HCT116 (cell line): Measurements from ENCODE around the gene CD58. TPM values are rescaled to one million over a fixed set of nuclear protein-coding genes. Genes with fewer than 3 reads are reported as not detected.
A peak's percentile ranks its signal among the peaks of the same experiment; 100 is the strongest.

Source experiments
- ATAC-seq: fragments of 200-7000 bp; cut with Tn5 transposase; 2 replicates; pipeline ENCODE4 v1.9.1; 2020; ENCODE audit warnings: mild to moderate bottlenecking, moderate library complexity
- BruUV-seq: library from RNA; stranded (reverse); fragments of 400-500 nt; replicated peaks from 2 replicates; lab custom pipeline; 2021; lab: Mats Ljungman, UMichigan
- CTCF ChIA-PET: fragments of 300-600 bp; sonication (Branson Sonifier 250); formaldehyde crosslinking; loops from one replicate; lab custom pipeline; 2021; ENCODE audit warnings: antibody characterized with exemption; lab: Charles Lee
- POLR2A ChIA-PET: fragments of 300-600, 350-600 bp; sonication (Branson Sonifier 250); formaldehyde crosslinking; loops from one replicate; lab custom pipeline; 2021; ENCODE audit warnings: antibody characterized with exemption; lab: Charles Lee
- RAD21 ChIA-PET, 2 experiments: fragments of 300-600 bp; sonication (Branson Sonifier 250); formaldehyde crosslinking; loops; one replicate each; lab custom pipeline; 2023; ENCODE audit warnings: low total read pairs in 2 of 2; ENCODE audit not compliant: uncharacterized antibody in 2 of 2, unreplicated experiment in 2 of 2, low non-redundant PET in 1 of 2; lab: Charles Lee
- DNase-seq: peaks from one replicate; pipeline ENCODE4 v3.0.0-alpha.2; 2010; ENCODE audit warnings: low read depth, low spot score
- H2AFZ ChIP-seq: fragments of 200-600 bp; shearing (Covaris generic), sonication (generic); 2 replicates; pipeline ENCODE4 v1.6.1; 2017; ENCODE audit warnings: low read depth, mixed run types, mixed read lengths, antibody characterized with exemption, low read length; ENCODE audit not compliant: poor library complexity, severe bottlenecking
- H3K27ac ChIP-seq: 2 replicates; pipeline ENCODE4 v1.5.1; 2012; ENCODE audit warnings: low read depth, low read length
- H3K27me3 ChIP-seq: fragments of 200-600 bp; sonication (generic); 2 replicates; pipeline ENCODE4 v1.6.1; 2016; ENCODE audit warnings: mixed run types, low read length, mixed read lengths; ENCODE audit not compliant: insufficient read depth
- H3K36me3 ChIP-seq, 2 experiments: fragments of 200-500 bp in 1 of 2; fragments of 200-600 bp in 1 of 2; sonication (Bioruptor generic) in 1 of 2; sonication (generic) in 1 of 2; 2 replicates each; pipeline versions ENCODE4 v1.5.1 to v1.6.1; 2014 to 2016; ENCODE audit warnings: low read length in 2 of 2, inconsistent platforms in 1 of 2, mixed read lengths in 1 of 2, mixed run types in 1 of 2; ENCODE audit not compliant: insufficient read depth in 2 of 2, control insufficient read depth in 1 of 2
- H3K4me1 ChIP-seq, 2 experiments: fragments of 200-600 bp in 1 of 2; sonication (generic) in 1 of 2; 2 replicates each; pipeline versions ENCODE4 v1.5.1 to v1.6.1; 2012 to 2017; ENCODE audit warnings: low read length in 2 of 2, inconsistent platforms in 1 of 2, mild to moderate bottlenecking in 1 of 2, mixed read lengths in 1 of 2, mixed run types in 1 of 2, moderate library complexity in 1 of 2; ENCODE audit not compliant: insufficient read depth in 2 of 2, control insufficient read depth in 1 of 2
- H3K4me2 ChIP-seq: fragments of 200-600 bp; sonication (generic); 2 replicates; pipeline ENCODE4 v1.6.1; 2017; ENCODE audit warnings: mixed run types, low read length, mixed read lengths
- H3K4me3 ChIP-seq, 2 experiments: fragments of 200-600 bp in 1 of 2; sonication (generic) in 1 of 2; replicated peaks in 1 of 2; 2 replicates each; pipeline ENCODE4 v1.5.1; 2011 to 2016; ENCODE audit warnings: low read length in 2 of 2, control low read depth in 1 of 2, low read depth in 1 of 2, mild to moderate bottlenecking in 1 of 2, mixed read lengths in 1 of 2, mixed run types in 1 of 2
- H3K79me2 ChIP-seq: fragments of 200-600 bp; sonication (generic); 2 replicates; pipeline ENCODE4 v1.6.1; 2017; ENCODE audit warnings: mild to moderate bottlenecking, mixed run types, low read length, moderate library complexity, mixed read lengths; ENCODE audit not compliant: insufficient read depth
- H3K9ac ChIP-seq: fragments of 200-600 bp; sonication (generic); 2 replicates; pipeline ENCODE4 v1.6.1; 2016; ENCODE audit warnings: low read length, mixed read lengths
- H3K9me2 ChIP-seq: fragments of 200-600 bp; sonication (generic), shearing (Covaris generic); 2 replicates; pipeline ENCODE4 v1.6.1; 2017; ENCODE audit warnings: mixed run types, mild to moderate bottlenecking, moderate library complexity; ENCODE audit not compliant: insufficient read depth
- H3K9me3 ChIP-seq, 2 experiments: fragments of 200-500 bp in 1 of 2; fragments of 200-600 bp in 1 of 2; sonication (Bioruptor generic) in 1 of 2; sonication (generic) in 1 of 2; 2 replicates each; pipeline ENCODE4 v1.6.1; 2014 to 2017; ENCODE audit warnings: low read length in 2 of 2, mixed read lengths in 2 of 2, inconsistent platforms in 1 of 2, low read depth in 1 of 2, mild to moderate bottlenecking in 1 of 2, mixed run types in 1 of 2, moderate library complexity in 1 of 2; ENCODE audit not compliant: control insufficient read depth in 1 of 2, insufficient read depth in 1 of 2
- H4K20me1 ChIP-seq: fragments of 200-600 bp; sonication (generic), shearing (Covaris generic); 2 replicates; pipeline ENCODE4 v1.6.1; 2017; ENCODE audit warnings: mixed run types, mild to moderate bottlenecking, moderate library complexity; ENCODE audit not compliant: insufficient read depth
- CBX3 ChIP-seq: IDR thresholded peaks from 2 replicates; pipeline ENCODE4 v1.6.1; 2012; ENCODE audit warnings: low read depth
- EGR1 ChIP-seq: IDR thresholded peaks from 2 replicates; pipeline ENCODE4 v1.6.1; 2012; ENCODE audit warnings: low read depth
- ELF1 ChIP-seq: IDR thresholded peaks from 2 replicates; pipeline ENCODE4 v1.6.1; 2012; ENCODE audit warnings: low read depth, borderline replicate concordance
- EZH2 ChIP-seq: fragments of 200-600 bp; sonication (generic); IDR thresholded peaks from 2 replicates; pipeline ENCODE4 v1.6.1; 2017; ENCODE audit warnings: antibody characterized with exemption, mixed run types
- EZH2phosphoT487 ChIP-seq: fragments of 200-600 bp; IDR thresholded peaks from 2 replicates; pipeline ENCODE4 v1.6.1; 2018; ENCODE audit warnings: antibody characterized with exemption, borderline replicate concordance
- JUND ChIP-seq: IDR thresholded peaks from 2 replicates; pipeline ENCODE4 v1.6.1; 2012
- POLR2AphosphoS5 ChIP-seq: IDR thresholded peaks from 2 replicates; pipeline ENCODE4 v1.6.1; 2011; ENCODE audit warnings: mild to moderate bottlenecking, low read depth, low read length, moderate library complexity
- SIN3A ChIP-seq: IDR thresholded peaks from 2 replicates; pipeline ENCODE4 v1.6.1; 2012; ENCODE audit warnings: low read depth
- YY1 ChIP-seq: IDR thresholded peaks from 2 replicates; pipeline ENCODE4 v1.6.1; 2011; ENCODE audit warnings: low read length, low read depth, moderate library complexity, mild to moderate bottlenecking; ENCODE audit not compliant: insufficient replicate concordance; ENCODE audit errors: extremely low read depth
- ZFX ChIP-seq: fragments of 450-650 bp; IDR thresholded peaks from 2 replicates; pipeline ENCODE4 v1.6.1; 2017
- ZNF274 ChIP-seq: fragments of 200-500 bp; sonication (Bioruptor generic); IDR thresholded peaks from 2 replicates; pipeline ENCODE4 v1.6.1; 2014; ENCODE audit warnings: mild to moderate bottlenecking, low read depth, low read length, inconsistent platforms
- intact Hi-C: fragments of 100-400 bp; cut with micrococcal nuclease; formaldehyde crosslinking; loops from 2 replicates; pipeline ENCODE4 v1.10.0; 2022
- total RNA-seq: library from RNA; stranded (reverse); gene quantifications from one replicate; pipeline ENCODE4 v1.2.1, GENCODE V29; 2021; ENCODE audit not compliant: unreplicated experiment
- TF ChIP-seq, protein P1 (sequence below): IDR thresholded peaks from 2 replicates; pipeline ENCODE4 v1.6.1; 2012
- TF ChIP-seq, protein P2 (sequence below): IDR thresholded peaks from 2 replicates; pipeline ENCODE4 v1.6.1; 2011; ENCODE audit warnings: mild to moderate bottlenecking, low read length, moderate library complexity; ENCODE audit not compliant: insufficient replicate concordance; ENCODE audit errors: extremely low read depth

The CD58 gene
- total RNA-seq, 1 experiment from 2014 or later: 18.0 TPM

DNA sequence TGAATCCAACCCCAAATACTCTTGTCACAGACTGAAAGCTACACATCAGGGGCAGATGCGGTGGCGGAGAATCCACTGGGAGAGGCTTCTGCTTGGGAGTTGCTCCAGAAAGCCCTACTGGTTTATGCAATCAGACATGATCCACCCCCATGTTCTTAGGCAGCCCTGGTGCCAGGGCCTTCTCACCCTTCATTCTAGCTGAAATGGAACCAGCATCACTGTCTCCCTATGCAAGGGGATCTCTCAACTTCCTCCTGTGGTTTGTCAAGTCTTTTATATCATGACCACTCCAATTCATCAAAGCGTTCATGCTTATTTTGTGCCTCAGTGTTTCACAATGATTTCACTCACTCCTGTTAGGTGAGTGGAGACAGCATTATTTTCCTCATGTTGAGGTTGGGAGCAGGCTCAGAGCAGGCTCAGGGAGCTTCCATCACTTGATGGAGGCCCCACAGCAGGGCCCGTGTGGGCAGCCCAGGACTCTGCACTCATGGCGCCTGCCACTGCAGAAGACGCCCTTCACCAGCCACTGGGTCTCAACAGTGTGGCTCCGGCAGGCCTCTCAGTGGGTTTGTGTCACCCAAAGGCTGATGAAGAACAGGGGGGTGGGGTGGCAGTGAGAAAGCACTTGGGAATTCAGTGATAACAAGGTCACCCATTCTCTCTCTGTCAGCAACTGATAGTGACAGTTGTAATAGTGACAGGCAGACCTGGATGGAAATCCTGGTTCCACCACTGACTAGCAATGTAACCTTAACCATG is 67.1 kb downstream of the CD58 start:
- Histone ChIP-seq H4K20me1 (no peaks in the 10 kb centered on the region), H3K27me3 (no peaks in the 10 kb centered on the region), H3K27ac (no peak overlapping the region), H3K79me2 (no peaks in the 10 kb centered on the region), H3K9me3 (no peaks in the 10 kb centered on the region), H2AFZ (no peak overlapping the region), H3K4me3 (no peak overlapping the region)
- ChIA-PET CTCF (interaction anchor here (1.4 to 10.7 kb wide), 3 partner anchors 18 to 364 kb away, joined by 4 to 251 read pairs (median 11); no protein-coding TSS in a partner anchor), POLR2A (interaction anchor here (0.9 to 1.0 kb wide), 4 partner anchors 14 to 364 kb away, joined by 3 to 4 read pairs (median 4); no protein-coding TSS in a partner anchor), RAD21 (no interaction called here)
- TF ChIP-seq EGR1: no peak
- peak; percentile 12; the same call in 1 of the 2 replicates for TF ChIP-seq SIN3A
- TF ChIP-seq, all 23 proteins: peak for 1
- BruUV-seq: no TSS peak
- DNase-seq: no peak
- H3K9ac ChIP-seq: no peak overlapping the region
- intact Hi-C loops: loop anchor here (10.0 kb wide), 1 partner anchor 551 kb away; no protein-coding TSS in a partner anchor
- no peaks in the 10 kb centered on the region for H3K36me3 ChIP-seq
- no peak for ATAC-seq
- no peaks in the 10 kb centered on the region for H3K9me2 ChIP-seq
- peaks cover 46 to 57% of the 10 kb centered on the region in 2 experiments for H3K4me1 ChIP-seq
- peak overlapping the region; percentile 54 for H3K4me2 ChIP-seq

DNA sequence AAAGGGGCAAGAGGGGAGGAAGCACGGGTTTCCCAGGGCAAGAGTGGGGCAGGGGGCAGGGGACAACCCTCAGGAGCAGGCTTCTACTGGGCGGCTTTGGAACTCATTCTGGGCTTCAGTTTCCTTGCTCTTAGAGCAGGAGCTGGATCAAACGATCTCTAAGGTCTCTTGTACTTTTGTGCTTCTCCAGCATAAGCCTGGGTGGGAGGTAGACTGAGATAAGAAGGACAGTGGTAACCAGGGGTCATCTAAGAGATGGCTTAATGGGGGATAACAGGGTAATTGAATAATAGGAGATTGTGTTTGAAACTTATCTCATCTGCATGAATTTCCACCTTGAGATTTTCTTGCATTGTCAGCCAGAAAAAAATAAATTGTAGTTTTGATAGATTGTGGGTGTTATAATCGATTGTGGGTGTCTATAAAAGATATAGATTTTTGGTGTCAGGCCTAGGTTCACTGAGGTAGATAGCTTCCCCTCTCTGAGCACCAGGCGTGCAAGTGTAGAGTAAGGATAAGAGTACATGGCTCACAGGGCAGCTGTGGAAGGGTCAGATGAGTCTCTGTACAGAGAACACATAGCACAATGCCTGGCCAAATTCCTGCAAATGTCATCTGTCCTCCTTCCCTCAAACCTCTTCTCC is 68.0 kb downstream of the CD58 start:
- no peak overlapping the region for H3K9ac ChIP-seq
- CTCF ChIA-PET: interaction anchor here (2.4 to 10.7 kb wide), 2 partner anchors 17 to 363 kb away, joined by 7 to 251 read pairs; no protein-coding TSS in a partner anchor
- H3K4me1 ChIP-seq: peaks cover 38 to 51% of the 10 kb centered on the region in 2 experiments
- no peak overlapping the region for H3K4me3 ChIP-seq
- RAD21 ChIA-PET: no interaction called here
- H4K20me1 ChIP-seq: no peaks in the 10 kb centered on the region
- H2AFZ ChIP-seq: no peak overlapping the region
- no peak for DNase-seq
- no peak overlapping the region for H3K27ac ChIP-seq
- H3K9me3 ChIP-seq: no peaks in the 10 kb centered on the region
- no TSS peak for BruUV-seq
- no peak for TF ChIP-seq ZFX
- no peak for TF ChIP-seq ELF1
- no peak for TF ChIP-seq EGR1
- TF ChIP-seq, protein P1, sequence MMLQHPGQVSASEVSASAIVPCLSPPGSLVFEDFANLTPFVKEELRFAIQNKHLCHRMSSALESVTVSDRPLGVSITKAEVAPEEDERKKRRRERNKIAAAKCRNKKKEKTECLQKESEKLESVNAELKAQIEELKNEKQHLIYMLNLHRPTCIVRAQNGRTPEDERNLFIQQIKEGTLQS: no peak
- TF ChIP-seq SIN3A: no peak
- TF ChIP-seq ZNF274: no peak
- no peak for TF ChIP-seq POLR2AphosphoS5
- TF ChIP-seq JUND: no peak
- TF ChIP-seq, protein P2, sequence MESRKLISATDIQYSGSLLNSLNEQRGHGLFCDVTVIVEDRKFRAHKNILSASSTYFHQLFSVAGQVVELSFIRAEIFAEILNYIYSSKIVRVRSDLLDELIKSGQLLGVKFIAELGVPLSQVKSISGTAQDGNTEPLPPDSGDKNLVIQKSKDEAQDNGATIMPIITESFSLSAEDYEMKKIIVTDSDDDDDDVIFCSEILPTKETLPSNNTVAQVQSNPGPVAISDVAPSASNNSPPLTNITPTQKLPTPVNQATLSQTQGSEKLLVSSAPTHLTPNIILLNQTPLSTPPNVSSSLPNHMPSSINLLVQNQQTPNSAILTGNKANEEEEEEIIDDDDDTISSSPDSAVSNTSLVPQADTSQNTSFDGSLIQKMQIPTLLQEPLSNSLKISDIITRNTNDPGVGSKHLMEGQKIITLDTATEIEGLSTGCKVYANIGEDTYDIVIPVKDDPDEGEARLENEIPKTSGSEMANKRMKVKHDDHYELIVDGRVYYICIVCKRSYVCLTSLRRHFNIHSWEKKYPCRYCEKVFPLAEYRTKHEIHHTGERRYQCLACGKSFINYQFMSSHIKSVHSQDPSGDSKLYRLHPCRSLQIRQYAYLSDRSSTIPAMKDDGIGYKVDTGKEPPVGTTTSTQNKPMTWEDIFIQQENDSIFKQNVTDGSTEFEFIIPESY: no peak
- no peak for TF ChIP-seq EZH2phosphoT487
- no peak for TF ChIP-seq EZH2
- no peak for TF ChIP-seq CBX3
- no peak for TF ChIP-seq YY1
- TF ChIP-seq, all 23 proteins: peak for 0
- H3K79me2 ChIP-seq: no peaks in the 10 kb centered on the region
- H3K9me2 ChIP-seq: no peaks in the 10 kb centered on the region
- POLR2A ChIA-PET: no interaction called here
- intact Hi-C loops: loop anchor here (10.0 kb wide), 1 partner anchor 552 kb away; no protein-coding TSS in a partner anchor
- H3K4me2 ChIP-seq: no peak overlapping the region
- ATAC-seq: no peak
- H3K36me3 ChIP-seq: no peaks in the 10 kb centered on the region
- H3K27me3 ChIP-seq: no peaks in the 10 kb centered on the region
